DMS53 treated with DMSO at 0.1 percent for 48 hours (cell line): Measurements from ENCODE around the gene MOGAT3.

Experiments
- DNase-seq: peaks from one replicate; lab custom pipeline; 2025; ENCODE audit not compliant: unreplicated experiment; lab: John Stamatoyannopoulos, UW

MOGAT3 gene

DNA sequence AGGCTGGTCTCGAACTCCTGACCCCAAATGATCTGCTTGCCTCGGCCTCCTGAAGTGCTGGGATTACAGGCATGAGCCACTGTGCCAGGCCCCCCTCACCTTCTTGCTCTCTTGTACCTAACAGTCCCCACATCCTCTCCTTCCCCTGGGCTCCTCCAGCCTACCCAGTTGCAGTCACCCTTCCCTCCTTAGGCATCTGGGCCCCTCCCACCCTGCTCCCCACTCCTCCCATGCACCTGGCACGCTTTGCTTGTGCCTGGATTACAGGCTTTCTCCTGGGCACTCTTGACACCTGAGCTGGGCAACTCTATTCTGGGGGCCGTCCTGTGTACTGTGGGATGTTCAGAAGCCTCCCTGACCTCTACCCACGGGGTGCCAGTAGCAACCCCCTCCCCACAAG lies 33.8 kb upstream of the MOGAT3 start:
- DNase-seq = no peak

DNA sequence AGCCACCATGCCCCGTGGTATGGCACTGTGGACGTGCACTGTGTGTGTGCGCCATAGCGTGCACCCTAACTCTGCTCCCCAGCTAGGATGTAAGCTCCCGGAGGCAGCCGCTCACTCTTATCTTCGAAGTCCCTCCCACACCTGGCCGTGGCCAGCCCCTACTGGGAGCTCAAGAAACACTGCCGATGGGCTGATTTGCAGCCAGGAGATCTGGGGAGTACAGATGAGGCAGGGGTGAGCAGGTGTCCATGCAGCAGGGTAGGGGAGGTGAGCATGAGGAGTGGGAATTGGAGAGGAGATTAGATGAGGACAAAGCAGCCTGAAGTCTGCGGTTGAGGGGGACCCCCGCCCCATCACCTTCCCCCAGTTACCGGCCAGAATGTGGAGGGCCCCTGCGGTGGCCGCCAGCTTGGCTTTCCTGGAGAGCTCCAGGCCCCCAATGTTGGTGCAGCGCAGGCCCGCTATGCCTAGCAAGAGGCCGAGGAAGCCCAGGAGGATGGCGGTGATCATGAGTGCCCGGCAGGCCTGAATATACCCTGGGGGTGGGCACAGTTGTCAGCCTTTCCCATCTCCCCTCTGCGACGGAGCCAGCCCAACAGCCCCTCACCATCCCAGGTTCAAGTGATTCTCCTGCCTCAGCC lies 33.2 kb upstream of the MOGAT3 start:
- DNase-seq = no peak

DNA sequence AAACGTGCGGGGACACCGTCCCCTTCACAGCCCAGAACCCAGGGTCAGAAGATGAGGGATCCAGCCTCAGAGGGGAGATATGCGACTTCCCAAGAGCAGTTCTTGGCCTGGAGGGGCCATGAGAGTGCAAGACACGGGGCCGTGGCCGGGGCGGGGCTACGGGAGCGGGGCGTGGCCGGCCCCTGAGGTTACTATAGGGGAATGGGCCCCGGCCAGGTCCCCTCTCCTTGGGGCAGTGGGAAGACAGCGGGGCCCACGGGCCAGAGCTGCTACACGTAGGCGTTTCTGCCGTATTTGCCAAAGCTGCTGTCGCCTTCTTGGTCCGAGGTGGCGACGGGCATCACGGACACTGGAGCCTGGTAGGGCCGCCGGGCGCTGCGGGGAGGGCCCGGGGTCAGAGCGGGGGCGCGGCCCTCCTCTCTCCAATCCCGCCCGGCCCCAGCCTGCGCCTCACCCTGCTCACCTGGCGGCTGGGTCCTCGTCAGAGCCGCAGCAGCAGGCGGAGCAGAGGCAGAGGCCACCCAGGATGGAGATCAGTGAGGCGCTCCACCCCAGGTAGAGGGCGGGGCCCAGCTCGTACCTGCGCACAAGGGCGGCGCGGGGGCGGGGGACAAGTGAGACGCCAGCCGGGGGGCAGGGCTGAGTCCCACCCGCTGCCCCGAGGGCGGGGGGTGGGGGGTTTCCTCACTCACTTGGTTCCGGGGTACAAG lies 31.5 kb upstream of the MOGAT3 start:
- peak; percentile 84 for DNase-seq

DNA sequence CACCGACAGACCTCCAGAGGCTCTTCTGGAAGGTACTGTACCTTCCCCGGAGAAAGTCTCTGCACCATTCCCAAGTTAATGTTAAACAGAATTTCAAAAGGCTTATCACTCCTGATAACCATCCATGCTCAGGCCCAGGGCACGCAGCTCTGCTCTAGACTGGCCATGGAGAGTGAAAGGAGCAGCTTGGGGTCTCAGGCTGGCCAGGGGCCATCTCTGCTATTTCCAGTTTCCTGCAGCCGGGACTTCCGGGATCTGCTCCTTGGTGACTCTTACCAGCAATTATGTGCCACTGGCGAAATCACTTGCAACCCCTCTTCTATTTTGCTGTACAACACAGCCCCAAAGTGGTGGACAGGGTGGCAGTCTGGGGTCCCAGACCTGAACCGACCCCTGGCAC lies 30.8 kb upstream of the MOGAT3 start:
- DNase-seq = no peak

DNA sequence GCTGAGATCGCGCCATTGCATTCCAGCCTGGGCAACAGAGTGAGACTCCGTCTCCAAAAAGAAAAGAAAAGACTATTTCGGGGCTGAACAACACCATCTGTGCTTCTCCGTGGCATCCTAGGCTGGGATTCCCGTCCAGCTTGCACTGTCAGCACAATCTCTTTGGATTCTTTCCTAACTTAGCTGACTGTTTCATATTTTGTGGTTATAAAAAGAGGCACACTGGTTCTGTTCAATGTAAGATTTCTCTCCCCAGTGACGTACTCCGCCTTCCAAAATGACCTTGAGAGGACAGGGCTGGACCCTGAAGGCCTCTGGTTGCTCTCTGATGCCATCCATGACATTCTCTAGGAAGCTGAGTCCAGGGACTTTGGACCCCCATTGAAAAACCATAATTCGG lies 25.9 kb upstream of the MOGAT3 start:
- DNase-seq = no peak

DNA sequence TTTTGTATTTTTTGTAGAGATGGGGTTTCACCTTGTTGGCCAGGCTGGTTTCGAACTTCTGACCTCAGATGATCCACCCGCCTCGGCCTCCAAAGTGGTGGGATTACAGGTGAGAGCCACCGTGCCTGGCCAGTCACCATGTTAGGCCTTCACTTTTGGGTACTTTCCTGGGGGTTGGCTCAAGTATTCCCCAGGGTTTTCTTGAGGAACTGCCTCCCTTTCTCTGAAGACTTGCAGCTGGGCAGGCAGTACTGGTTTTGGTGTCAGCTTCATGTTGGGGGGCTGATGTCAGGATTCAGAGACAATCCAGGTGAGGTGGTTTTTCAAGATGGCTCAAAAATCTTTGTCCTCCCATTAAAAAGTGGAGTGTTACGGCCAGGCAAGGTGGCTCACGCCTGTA lies 24.8 kb upstream of the MOGAT3 start:
- DNase-seq = no peak

DNA sequence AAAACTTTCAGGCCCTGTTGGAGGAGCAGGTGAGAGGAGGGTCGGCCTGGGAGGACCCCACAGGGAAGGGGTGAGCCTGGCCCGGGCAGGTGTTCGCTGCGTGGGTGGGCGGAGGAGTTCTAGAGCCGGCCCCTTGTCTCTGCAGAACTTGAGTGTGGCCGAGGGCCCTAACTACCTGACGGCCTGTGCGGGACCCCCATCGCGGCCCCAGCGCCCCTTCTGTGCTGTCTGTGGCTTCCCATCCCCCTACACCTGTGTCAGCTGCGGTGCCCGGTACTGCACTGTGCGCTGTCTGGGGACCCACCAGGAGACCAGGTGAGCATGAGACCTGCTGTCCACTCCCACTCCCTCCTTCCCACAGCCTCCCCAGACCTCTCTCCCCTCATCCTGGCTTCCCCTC lies 22.7 kb upstream of the MOGAT3 start:
- no peak for DNase-seq

DNA sequence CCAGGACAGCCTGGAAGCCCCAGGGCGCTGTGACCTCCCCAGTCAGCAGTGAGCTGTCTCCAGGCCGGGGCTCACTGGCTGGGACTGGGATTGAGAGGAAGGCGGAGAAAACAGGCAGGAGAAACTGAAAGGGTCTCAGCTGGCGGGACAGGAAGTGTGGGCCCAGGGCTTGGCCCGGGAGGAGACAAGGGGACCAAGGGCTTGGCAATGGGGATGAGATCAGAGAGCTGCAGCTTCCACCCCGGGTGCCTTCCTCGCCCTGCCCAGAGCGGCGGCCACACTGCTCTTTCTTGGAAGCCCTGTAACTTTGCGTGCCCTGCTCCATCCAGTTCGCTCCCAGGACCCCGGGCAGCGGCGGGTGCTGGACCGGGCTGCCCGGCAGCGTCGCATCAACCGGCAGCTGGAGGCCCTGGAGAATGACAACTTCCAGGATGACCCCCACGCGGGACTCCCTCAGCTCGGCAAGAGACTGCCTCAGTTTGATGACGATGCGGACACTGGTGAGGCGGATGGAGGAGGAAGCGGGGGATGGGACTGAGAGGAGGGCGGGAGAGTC lies 21.5 kb upstream of the MOGAT3 start:
- no peak for DNase-seq

DNA sequence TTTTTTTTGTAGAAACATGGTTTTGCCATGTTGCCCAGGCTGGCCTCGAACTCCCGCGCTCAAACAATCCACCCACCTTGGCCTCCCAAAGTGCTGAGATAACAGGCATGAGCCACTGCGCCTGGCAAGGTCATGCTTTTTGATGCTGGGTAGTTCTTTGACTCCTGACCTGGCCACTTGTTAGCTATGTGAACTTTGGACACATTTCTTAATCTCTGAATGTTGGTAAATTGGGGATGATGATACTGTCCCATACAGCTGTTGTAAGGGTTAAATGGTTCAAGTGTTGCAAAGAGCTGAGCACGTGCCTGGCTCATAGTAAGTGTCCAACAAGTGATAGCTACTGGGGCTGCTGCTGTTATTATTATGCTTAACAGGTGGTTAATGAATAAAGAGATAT lies 19.5 kb upstream of the MOGAT3 start:
- no peak for DNase-seq

DNA sequence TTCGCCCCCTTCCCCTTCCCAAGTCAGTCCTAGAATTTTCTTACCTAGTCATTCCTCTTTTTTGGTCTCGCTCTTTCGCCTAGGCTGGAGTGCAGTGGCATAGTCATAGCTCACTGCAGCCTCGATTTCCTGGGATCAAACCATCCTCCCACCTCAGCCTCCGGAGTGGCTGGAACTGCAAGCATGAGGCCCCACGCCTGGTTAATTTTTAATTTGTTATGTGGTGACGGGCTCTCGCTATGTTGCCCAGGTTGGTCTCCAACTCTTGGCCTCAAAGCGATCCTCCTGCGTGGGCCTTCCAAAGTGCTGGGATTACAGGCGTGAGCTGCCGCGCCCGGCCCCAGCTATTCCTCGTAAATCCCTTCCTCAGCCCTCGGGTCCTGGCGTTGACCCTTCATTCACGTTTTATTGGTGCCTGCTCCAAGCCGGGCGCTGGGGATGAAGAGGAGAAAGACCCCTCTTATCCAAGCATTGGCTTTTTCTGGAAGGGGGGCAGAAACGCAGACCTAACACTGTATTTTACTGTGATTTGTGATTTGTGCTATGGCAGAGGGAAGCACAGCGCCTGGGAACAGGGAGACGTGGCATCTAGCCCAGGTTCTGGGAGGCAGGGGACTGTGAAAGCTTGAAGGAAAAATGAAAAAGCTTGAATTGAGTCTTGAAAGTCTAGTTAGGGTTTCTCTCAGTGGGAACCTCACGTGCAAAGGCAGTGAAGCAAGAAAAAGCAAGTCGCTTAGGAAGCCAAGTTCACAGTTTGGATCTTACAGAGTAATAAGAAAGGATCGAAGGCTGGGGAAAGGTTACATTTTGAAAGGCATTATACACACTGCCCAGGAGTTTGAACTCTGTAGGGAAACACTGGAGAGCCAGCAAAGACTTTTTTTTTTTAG lies 17.6 kb upstream of the MOGAT3 start:
- no peak for DNase-seq

DNA sequence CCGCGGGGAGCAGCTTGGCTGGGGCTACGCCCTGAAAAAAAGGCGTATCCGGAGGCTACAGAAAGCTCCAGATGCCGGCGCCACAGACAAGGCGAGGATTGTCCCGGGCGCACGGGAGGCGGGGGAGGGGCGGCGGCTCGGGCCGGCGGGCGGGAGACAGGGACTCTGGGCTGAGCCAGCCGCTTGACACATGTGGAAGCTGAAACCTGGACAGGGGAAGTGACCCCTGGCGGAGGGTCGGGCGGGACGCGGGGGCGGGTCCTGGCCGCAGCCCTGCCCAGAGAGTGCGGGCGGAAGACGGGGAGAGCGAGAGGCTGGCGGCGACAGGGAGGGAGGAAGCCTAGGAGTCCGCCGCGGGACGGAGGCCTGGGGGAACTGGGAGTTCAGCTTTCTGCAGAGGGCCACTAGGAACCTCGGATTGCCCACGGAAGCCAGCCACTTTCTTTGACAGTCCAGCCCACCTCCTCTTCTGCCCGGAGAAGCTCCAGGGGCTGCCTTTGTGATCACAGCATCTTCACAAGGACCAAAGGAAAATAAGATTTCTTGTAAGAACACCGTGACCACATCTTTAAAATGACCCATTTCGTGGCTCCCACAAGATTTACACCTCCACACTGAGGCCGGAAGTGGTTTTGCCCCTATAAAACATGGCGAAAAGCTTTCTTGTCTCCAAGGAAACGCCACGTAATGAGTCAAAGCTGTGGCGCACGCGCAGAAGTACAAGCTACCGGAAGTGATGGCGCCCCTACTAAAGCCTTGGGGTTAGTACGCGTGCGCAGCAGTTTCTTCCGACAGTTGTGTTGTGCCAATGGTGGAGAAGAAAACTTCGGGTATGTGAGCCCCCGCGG lies 16.8 kb upstream of the MOGAT3 start, which contains the start of the genes PLOD3 and ZNHIT1:
Gene PLOD3 (minus strand): TSS at position 194 of the 848 bp plus-strand sequence. CDS start 307 bp downstream, outside the sequence.
Gene ZNHIT1 (plus strand): TSS at position 778 of the 848 bp plus-strand sequence. CDS start 31 bp downstream, at position 809.
- DNase-seq = peak; percentile 99

DNA sequence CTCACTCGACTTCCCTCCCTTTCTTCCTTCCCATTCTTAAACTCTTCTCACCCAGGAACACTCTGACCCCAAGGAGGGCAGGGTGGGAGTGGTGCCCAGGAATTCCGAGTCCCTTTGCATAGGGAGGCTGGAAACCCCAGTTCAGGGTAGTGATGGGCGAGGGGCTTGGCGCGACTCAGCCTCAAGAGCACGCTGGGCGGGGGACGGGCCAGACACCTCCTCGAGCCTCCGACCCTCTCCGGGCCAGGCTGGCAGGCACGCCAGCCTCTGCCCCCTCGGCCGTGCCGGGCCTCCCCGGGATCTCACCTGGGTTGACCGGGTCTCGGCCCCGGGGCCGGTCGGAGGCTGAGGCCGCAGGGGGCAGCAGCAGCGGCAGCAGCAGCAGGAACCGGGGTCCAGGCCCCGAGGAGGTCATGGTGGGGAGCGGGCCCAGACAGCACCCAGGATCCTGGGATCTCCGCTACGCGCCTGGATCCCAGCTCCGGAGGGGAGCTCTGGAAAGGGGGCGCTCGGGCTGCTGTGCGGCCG lies 16.1 kb upstream of the MOGAT3 start:
- no peak for DNase-seq

DNA sequence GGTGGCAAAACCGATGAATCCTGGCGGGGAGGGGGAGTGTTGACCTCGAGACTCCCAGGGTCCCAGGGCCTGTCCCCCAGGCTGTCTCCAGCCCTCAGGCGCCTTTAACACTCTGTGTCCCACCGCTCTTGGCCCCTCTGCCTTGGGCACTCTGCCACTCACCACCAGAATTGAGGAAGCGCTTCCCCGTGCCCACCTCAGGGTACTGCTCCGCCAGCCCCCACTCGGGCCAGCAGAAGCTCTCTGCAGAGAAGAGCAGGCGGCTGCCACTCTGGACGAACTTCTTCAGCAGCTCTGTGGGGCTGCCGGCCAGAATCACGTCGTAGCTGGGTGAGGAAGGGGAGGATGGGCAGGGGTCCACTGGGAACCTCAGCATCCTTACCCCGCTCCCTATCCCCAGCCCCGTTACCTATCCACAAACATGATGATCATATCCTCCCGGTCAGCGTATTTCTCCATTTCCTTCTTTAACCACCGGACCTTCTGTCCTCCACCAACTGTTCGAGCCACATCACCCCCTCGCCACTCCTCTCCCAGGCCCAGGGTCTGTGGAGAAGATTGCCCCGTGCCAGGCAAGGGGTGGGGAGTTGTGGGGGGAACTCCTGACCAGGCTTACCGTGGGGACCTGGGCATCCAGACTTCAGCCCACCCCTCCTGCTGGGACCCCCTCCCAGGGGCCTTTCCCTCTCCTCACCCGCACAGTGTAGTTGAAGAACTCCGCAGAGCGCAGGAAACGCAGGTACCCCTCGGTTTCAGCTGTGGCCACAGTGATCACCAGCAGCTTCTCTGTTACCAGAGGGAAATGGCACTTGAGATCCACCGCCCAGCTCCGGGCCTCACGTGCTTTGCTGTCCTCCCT lies 15.4 kb upstream of the MOGAT3 start:
- peak; percentile 14 for DNase-seq

DNA sequence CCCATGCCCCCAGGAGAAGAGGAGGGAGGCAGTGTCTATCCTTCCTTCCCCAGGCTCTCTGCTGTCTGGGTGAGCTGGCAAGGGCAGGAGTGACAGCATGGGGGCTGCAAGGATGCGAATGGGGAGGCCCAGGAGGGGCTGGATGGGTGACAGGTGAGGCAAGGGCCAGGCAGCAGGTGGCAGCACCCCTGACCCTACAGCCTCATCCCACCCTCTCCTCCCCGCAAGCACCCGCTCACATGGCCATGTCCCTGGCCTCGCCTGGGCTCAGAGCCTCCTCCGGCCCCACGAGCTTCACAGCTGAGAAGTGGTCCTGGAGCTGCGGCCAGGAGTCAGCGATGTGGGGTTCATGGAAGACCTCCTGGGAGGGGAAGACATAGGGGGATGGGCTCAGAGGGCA lies 11.2 kb upstream of the MOGAT3 start:
- DNase-seq = no peak

DNA sequence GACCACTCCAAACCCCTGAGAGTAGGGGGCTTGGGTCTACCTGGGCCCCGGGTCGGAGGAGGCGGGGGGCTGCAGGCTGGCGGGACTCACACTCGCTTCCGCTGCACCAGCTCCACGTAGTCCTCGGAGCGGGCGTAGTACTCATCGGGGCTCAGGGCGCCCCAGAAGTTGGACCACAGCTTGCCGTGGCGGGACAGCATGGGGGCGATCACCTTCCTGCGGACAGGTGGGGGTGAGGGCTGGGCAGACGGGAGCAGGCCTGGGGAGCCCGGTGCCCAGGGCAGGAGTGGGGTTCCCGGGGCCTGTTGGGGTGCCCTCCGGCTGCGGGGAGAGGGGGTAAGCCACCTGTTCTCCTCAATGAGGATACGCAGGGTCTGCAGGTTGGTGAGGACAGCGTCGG lies 10.7 kb upstream of the MOGAT3 start:
- no peak for DNase-seq

DNA sequence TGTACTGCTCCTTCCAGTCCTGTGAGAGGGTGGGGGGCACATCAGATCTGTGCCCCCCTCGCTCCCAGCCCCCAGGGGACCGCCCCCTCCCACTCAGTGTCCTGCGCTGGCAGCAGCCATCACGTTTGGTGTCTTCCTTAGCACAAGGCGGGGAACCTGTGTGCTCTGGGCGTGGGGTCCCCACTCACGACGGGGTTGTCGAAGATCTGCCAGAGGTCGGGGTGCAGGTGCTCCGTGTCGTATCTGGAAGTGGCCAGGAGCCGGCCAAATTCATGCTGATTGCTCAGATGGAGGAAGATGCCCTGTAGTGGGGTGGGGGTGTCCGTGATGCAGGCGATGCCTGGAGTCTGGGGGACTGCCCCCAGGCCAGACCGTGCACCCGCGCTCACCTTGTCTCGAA lies 9.3 kb upstream of the MOGAT3 start:
- no peak for DNase-seq

DNA sequence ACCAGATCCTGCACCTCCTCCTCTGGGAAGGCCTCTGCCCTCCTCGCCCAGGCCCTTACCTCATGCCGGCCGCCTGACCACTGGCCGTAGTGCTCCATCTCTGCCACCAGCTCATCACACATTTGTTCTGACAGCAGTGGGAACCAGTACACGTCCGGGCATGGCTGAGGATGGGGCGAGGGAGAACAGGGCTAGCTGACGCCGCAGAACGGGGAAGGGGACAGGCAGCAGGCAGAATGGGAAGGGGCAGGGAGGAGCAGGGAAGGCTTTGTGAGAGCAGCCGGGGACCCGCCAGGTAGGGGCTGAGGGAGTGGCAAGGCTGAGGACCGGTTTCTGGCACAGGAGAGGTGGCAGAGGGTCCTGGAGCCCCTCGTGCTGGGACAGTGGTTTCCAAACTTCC lies 8.0 kb upstream of the MOGAT3 start:
- no peak for DNase-seq

DNA sequence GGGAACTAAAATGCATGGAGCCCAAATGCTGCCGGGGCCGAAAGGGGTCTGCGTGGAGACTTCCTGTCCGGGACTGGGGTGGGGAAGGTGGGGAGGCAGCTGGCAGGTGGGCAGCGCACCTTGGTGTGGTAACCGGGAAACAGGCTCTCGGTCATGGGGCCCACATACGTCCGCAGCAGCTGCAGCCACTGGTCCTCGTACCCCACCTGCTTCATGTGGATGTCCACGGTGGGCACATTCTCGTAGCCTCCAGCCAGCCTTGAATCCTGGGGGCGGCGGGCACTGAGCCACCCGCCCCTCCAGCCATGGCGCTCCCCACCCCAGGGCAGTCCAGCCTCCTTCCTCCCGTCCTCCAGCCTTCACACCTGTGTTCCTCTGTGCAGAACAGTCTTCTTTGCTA lies 6.6 kb upstream of the MOGAT3 start:
- DNase-seq = no peak

DNA sequence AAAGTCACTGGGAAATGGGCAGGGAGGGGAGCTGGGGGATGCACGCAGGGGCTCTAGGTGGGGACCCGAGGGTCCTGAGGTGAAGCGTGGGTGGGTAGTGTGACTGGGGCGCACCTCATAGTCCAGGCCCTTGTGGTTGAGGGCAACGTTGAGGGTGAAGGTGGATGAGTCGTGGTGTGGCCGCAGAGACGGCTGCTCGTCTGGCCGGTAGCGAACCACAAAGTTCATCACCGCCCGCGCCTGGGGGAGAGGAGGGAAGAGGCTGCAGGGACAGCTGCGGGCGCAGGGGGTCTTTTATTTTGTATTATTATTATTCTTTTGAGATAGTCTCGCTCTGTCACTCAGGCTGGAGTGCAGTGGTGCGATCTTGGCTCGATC lies 5.8 kb upstream of the MOGAT3 start:
- no peak for DNase-seq
